ENCODE measurements around the gene RIMS3. TPM values are rescaled to one million over a fixed set of nuclear protein-coding genes. Genes with fewer than 3 reads are reported as not detected.

RIMS3 gene
- total RNA-seq, 1 donor from 2014 or later: 7.2 TPM

- DNase-seq (ENCODE audit: low spot score, unreplicated experiment): no peak
- Mint-ChIP-seq H3K4me1 (ENCODE audit: low read depth) (peaks cover 27% of the 10 kb centered on the region), H3K27me3 (no peaks in the 10 kb centered on the region), H3K9me3 (ENCODE audit: low read depth) (peaks cover 2% of the 10 kb centered on the region), H3K4me3 (ENCODE audit: low read depth) (peak overlapping the region; percentile 98), H3K36me3 (ENCODE audit: insufficient read depth) (peaks cover 7% of the 10 kb centered on the region), H3K27ac (peak overlapping the region; percentile 100)
- TF ChIP-seq, protein P1, sequence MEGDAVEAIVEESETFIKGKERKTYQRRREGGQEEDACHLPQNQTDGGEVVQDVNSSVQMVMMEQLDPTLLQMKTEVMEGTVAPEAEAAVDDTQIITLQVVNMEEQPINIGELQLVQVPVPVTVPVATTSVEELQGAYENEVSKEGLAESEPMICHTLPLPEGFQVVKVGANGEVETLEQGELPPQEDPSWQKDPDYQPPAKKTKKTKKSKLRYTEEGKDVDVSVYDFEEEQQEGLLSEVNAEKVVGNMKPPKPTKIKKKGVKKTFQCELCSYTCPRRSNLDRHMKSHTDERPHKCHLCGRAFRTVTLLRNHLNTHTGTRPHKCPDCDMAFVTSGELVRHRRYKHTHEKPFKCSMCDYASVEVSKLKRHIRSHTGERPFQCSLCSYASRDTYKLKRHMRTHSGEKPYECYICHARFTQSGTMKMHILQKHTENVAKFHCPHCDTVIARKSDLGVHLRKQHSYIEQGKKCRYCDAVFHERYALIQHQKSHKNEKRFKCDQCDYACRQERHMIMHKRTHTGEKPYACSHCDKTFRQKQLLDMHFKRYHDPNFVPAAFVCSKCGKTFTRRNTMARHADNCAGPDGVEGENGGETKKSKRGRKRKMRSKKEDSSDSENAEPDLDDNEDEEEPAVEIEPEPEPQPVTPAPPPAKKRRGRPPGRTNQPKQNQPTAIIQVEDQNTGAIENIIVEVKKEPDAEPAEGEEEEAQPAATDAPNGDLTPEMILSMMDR (IDR thresholded peaks at IDR 0.05; ENCODE audit: unreplicated experiment): no peak
Observed at GRCh38 chr1:40690771-40691537, 25.5 kb upstream of the RIMS3 start.

- TF ChIP-seq, protein P1 (IDR thresholded peaks at IDR 0.05; ENCODE audit: unreplicated experiment): no peak
- Mint-ChIP-seq H3K4me3 (ENCODE audit: low read depth) (no peak overlapping the region), H3K27me3 (no peaks in the 10 kb centered on the region), H3K4me1 (ENCODE audit: low read depth) (peaks cover 27% of the 10 kb centered on the region), H3K9me3 (ENCODE audit: low read depth) (peaks cover 2% of the 10 kb centered on the region), H3K27ac (no peak overlapping the region), H3K36me3 (ENCODE audit: insufficient read depth) (peaks cover 11% of the 10 kb centered on the region)
- DNase-seq (ENCODE audit: low spot score, unreplicated experiment): no peak
Observed at GRCh38 chr1:40689737-40690136, 24.3 kb upstream of the RIMS3 start.

GRCh38 chr1:40687661-40688060 is 22.2 kb upstream of the RIMS3 start:
- TF ChIP-seq, protein P1 (IDR thresholded peaks at IDR 0.05; ENCODE audit: unreplicated experiment): no peak
- Mint-ChIP-seq H3K9me3 (ENCODE audit: low read depth) (peaks cover 2% of the 10 kb centered on the region), H3K4me1 (ENCODE audit: low read depth) (peaks cover 19% of the 10 kb centered on the region), H3K36me3 (ENCODE audit: insufficient read depth) (peaks cover 12% of the 10 kb centered on the region), H3K27me3 (no peaks in the 10 kb centered on the region), H3K4me3 (ENCODE audit: low read depth) (no peak overlapping the region), H3K27ac (peak overlapping the region; percentile 63)
- no peak for DNase-seq (ENCODE audit: low spot score, unreplicated experiment)

DNA sequence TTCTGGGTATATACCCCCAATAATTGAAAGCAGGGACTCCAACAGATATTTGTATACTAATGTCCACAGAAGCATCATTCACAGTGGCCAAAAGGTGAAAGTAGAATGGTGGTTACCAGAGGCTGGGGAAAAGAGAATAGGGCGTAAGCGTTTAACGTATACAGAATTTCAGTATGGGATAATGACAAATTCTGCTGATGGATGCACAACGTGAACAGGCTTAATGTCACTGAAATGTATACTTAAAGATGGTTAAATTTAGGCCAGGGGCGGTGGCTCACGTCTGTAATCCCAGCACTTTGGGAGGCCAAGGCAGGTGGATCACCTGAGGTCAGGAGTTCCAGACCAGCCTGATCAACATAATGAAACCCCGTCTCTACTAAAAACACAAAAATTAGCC is 21.6 kb upstream of the RIMS3 start:
- H3K27ac Mint-ChIP-seq: no peak overlapping the region
- no peak overlapping the region for H3K4me3 Mint-ChIP-seq (ENCODE audit: low read depth)
- H3K4me1 Mint-ChIP-seq (ENCODE audit: low read depth): peaks cover 13% of the 10 kb centered on the region
- DNase-seq (ENCODE audit: low spot score, unreplicated experiment): no peak
- TF ChIP-seq, protein P1 (IDR thresholded peaks at IDR 0.05; ENCODE audit: unreplicated experiment): no peak
- no peaks in the 10 kb centered on the region for H3K27me3 Mint-ChIP-seq
- H3K9me3 Mint-ChIP-seq (ENCODE audit: low read depth): peaks cover 2% of the 10 kb centered on the region
- peaks cover 12% of the 10 kb centered on the region for H3K36me3 Mint-ChIP-seq (ENCODE audit: insufficient read depth)

DNA sequence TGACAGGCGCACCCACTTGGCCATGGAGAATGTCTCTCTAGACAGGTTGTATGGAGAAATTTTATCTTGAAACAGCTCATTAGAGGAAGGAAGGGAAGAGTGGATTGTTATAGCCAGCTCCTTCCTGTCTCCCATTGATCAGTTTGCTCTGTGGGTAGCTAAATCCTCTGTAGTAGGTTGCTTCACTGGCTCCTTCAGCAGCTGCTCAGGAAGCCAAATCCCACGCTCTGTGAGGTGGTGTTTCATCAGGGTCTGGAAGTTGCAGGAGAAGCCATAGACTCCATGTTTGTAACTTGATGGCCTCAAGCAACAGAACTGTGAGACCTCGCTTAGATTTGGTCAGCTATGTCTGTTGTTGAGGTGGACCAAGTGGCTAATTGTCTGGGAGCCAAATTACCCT is 19.2 kb upstream of the RIMS3 start:
- Mint-ChIP-seq H3K36me3 (ENCODE audit: insufficient read depth) (peaks cover 12% of the 10 kb centered on the region), H3K9me3 (ENCODE audit: low read depth) (peaks cover 2% of the 10 kb centered on the region), H3K27ac (no peak overlapping the region), H3K4me1 (ENCODE audit: low read depth) (peaks cover under 1% of the 10 kb centered on the region), H3K27me3 (no peaks in the 10 kb centered on the region), H3K4me3 (ENCODE audit: low read depth) (no peak overlapping the region)
- DNase-seq (ENCODE audit: low spot score, unreplicated experiment): no peak
- TF ChIP-seq, protein P1 (IDR thresholded peaks at IDR 0.05; ENCODE audit: unreplicated experiment): no peak

Data from progenitor cell of endocrine pancreas (in vitro differentiated cells).